Chondrocyte (in vitro differentiated cells): ENCODE data around the gene MDFI. TPM values are rescaled to one million over a fixed set of nuclear protein-coding genes. Genes with fewer than 3 reads are reported as not detected.
A peak's percentile ranks its signal among the peaks of the same experiment; 100 is the strongest.

ENCODE experiments used
- DNase-seq: peaks from one replicate; pipeline ENCODE4 v3.0.0; 2021; ENCODE audit warnings: mixed read lengths, low spot score
- H3K27ac Mint-ChIP-seq: one replicate; pipeline ENCODE4 v1.8.0; 2021; ENCODE audit warnings: mild to moderate bottlenecking, moderate library complexity, mixed read lengths; ENCODE audit not compliant: unreplicated experiment
- H3K27me3 Mint-ChIP-seq: 2 replicates; pipeline ENCODE4 v1.8.0; 2021; ENCODE audit warnings: low read depth, mixed read lengths
- H3K36me3 Mint-ChIP-seq: 2 replicates; pipeline ENCODE4 v1.8.0; 2021; ENCODE audit warnings: low read depth, mixed read lengths
- H3K4me1 Mint-ChIP-seq: 2 replicates; pipeline ENCODE4 v1.8.0; 2021; ENCODE audit warnings: low read depth, mild to moderate bottlenecking, mixed read lengths
- H3K4me3 Mint-ChIP-seq: one replicate; pipeline ENCODE4 v1.8.0; 2021; ENCODE audit warnings: mild to moderate bottlenecking, moderate library complexity, mixed read lengths; ENCODE audit not compliant: unreplicated experiment
- H3K9me3 Mint-ChIP-seq: 2 replicates; pipeline ENCODE4 v1.8.0; 2021; ENCODE audit warnings: low read depth, mixed read lengths
- CTCF ChIP-seq: fragments of 200-600 bp; sonication (generic); IDR thresholded peaks from 2 replicates; pipeline ENCODE4 v1.5.0; 2021; ENCODE audit warnings: antibody characterized with exemption, mild to moderate bottlenecking, moderate library complexity
- total RNA-seq: library from RNA; stranded (reverse); gene quantifications from 3 replicates; pipeline ENCODE4 v1.2.1, GENCODE V29; 2021

MDFI gene
- total RNA-seq, 1 donor from 2014 or later = 31.8 TPM

- no peaks in the 10 kb centered on the region for H3K27me3 Mint-ChIP-seq
- DNase-seq = peak; percentile 48
Observed at GRCh38 chr6:41685641-41686380, 47.5 kb downstream of the MDFI start.

DNA sequence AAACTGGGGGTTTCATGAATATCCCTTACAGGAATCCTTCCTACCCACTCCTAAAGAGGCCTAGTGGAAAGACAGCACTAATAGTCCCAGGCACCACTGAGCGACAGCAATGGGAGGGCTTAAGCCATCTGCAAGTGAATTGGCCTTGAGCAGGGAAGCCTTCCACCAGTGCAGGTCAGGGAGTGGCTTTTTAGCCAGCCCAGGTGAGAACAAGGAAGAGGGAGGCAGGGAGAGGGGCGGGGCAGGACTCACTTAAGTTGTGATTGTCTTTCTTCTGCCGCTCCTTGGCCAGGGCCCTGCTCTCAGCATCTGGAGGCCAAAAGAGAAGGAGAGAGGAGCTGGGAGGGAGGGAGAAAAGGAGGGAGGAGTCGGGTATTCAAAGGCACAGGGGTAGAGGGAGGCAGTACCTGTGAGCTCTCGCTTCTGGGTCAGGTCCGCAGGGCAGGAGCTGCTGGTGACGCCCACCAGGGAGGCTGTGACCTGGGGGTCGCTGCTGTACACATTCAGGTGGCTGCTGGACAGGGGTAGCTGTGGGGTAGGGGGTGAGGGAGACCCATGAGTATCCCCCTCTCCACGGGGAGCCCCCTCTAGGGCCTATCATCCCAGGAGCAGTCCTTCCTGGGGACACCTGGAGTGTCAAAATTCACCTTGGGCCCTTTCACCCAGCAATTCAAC, 49.4 kb downstream of the MDFI start:
- H3K9me3 Mint-ChIP-seq = no peaks in the 10 kb centered on the region
- H3K27ac Mint-ChIP-seq = no peak overlapping the region
- peaks cover 6% of the 10 kb centered on the region for H3K36me3 Mint-ChIP-seq
- no peak overlapping the region for H3K4me3 Mint-ChIP-seq
- DNase-seq = peak; percentile 54
- peaks cover 15% of the 10 kb centered on the region for H3K4me1 Mint-ChIP-seq
- no peak for TF ChIP-seq CTCF
- no peaks in the 10 kb centered on the region for H3K27me3 Mint-ChIP-seq

More at GRCh38 chr6:41685641-41686380, 47.5 kb downstream of the MDFI start:
- no peak for TF ChIP-seq CTCF
- Mint-ChIP-seq H3K4me1 (peaks cover 23% of the 10 kb centered on the region), H3K36me3 (peaks cover 6% of the 10 kb centered on the region), H3K4me3 (no peak overlapping the region), H3K27ac (no peak overlapping the region), H3K9me3 (no peaks in the 10 kb centered on the region)

DNA sequence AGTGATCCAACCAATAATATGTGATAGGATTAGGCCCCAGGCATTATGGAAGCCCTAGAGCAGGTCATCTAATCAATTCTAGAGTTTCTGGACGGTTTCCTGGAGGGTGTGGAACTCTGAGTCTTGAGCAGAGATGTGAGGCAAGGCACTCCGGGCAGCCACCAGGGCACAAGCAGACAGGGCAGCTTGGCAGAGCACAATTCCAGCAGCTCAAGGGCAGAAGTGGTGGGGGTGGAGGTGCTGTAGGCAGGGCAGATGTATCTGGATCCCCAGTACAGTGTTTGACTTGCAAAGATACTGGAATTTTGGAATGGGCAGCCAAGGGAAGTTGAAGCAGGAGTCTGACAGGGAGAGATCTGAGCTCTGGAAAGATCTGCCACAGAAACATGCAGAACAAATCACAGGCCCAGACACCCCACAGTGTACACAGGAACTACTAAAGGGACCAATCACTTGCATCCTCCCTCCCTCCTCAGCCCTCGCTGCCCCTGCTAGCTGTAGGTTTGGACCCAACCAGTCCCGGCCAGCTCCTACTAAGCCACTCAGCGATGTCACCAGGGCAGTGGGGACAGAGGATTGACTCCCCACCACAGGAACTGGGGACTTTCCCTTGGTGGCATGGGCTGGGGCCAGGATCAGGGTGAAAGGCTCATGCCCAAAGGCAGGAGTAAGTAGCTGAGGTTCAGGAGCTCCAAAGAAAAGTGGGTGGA, 50.1 kb downstream of the MDFI start:
- no peak overlapping the region for H3K27ac Mint-ChIP-seq
- peak; percentile 83 for DNase-seq
- no peak overlapping the region for H3K4me3 Mint-ChIP-seq

DNA sequence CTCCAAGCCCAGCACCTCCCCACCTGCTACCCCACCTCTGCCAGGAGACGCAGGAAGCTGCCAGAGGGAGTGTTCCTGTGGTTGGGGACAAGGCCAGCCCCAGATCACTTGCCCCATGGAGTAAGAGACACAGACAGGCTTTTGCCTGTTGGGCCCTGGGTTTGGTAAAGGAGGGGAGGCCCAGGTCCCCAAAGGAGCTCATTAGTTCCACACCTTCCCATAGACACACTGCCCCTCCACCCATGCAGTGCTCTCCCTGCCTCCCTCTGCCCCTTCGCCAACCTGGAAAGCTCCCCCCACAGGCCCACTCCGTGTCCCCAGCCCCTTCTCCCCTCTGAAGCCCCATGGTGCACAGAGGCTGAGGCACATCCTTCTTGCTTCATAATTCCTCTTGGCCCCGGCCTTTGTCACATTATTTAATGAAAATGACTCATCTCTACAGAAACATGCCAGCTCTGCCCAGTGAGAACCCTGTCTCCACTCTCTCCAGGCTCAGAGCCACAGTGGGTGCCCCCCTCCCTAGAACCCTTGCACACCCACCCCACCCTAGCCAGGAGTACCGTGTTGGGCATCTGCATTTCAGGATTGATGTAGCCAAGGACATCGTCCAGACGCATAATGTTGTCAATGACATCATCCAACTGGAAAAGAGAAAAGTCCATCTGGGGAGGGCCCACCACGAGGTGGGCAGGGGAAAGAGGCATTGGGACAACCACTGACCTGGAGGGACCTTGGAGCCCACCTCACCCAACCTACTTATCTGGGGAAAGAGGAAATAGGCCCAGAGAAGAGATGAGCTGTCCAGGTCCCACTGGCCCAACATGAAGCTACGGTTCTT, 51.1 kb downstream of the MDFI start:
- Mint-ChIP-seq H3K9me3 (no peaks in the 10 kb centered on the region), H3K4me1 (peaks cover 8% of the 10 kb centered on the region), H3K36me3 (peaks cover 6% of the 10 kb centered on the region), H3K4me3 (no peak overlapping the region), H3K27me3 (no peaks in the 10 kb centered on the region), H3K27ac (peak overlapping the region; percentile 28)
- no peak for TF ChIP-seq CTCF
- DNase-seq = peak; percentile 56

More for the DNA sequence above, 50.1 kb downstream of the MDFI start:
- no peak for TF ChIP-seq CTCF
- H3K9me3 Mint-ChIP-seq = no peaks in the 10 kb centered on the region
- H3K36me3 Mint-ChIP-seq = peaks cover 6% of the 10 kb centered on the region
- no peaks in the 10 kb centered on the region for H3K27me3 Mint-ChIP-seq
- peaks cover 13% of the 10 kb centered on the region for H3K4me1 Mint-ChIP-seq
